GM19455 (cell line): ENCODE measurements around the gene EIF4A3.
A peak's percentile ranks its signal among the peaks of the same experiment; 100 is the strongest.

ENCODE experiments used
- ATAC-seq: cut with Tn5 transposase; IDR thresholded peaks from one replicate; pipeline ENCODE4 v1.9.1; 2021; ENCODE audit not compliant: unreplicated experiment

The EIF4A3 gene

GRCh38 chr17:80147035-80147822 is at the start of gene EIF4A3:
EIF4A3 (minus strand) TSS chr17:80147128; CDS start chr17:80146961, 167 bp downstream.
- ATAC-seq, result peak; percentile 80

DNA sequence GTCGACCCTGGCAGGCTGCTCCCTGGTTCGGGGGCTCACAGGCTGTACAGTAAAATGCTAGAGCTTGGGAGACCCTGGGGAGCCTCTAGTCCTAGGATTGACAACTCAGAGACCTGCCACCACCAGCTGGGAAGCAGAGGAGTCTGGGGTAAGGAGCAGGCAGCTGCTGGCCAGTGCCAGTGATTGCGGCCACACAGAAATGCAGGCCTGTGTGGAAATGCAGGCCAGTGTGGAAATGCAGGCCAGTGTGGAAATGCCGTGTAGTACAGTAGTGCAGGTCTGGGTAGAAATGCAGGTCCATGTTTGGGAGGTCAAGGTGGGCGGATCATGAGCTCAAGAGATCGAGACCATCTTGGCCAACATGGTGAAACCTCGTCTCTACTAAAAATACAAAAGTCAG is 49.7 kb upstream of the EIF4A3 start:
- ATAC-seq, result no peak

DNA sequence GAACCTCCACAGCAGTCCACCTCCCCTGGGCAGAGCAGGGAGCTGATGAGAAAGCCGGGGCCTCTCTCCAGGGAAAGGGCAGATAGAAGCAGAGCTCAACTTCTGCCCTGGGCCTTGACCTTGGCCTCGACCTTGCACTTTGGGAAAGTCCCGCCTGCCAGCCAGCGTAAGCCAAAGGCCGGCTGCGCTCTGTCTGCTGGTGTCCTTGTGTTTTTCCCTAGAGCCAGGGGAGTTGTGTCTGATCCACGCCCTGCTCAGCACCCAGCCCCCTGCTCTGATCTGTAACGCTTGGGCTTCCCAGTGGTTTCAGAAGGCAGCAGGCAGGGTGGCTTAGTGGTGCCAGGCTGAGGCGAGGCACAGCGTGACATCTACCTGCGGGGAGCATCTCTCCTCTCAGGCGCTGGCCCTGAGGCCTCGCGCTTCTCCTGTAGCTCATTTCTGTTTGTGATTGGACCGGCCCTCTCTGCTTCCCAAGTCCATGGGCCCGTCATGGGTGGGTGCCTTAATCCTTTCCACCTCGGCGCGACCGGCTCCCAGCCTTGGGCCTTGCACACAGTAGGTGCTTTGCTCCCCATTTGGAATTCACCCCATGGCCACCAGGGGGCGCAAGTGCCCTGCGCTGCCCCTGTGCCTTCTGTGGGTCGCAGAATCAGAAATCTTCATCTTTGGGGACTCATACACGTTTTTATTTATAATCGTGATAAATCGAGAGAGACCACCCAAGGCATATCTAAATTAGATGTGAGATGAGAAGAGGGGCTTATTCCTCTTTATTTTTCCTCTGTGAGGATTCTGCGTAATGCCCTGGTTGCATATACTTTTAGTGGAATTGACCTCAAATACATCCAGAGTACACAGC is 49.0 kb upstream of the EIF4A3 start:
- ATAC-seq, result no peak

GRCh38 chr17:80195141-80195540 is 48.2 kb upstream of the EIF4A3 start:
- ATAC-seq, result no peak

- no peak for ATAC-seq
Measured at GRCh38 chr17:80191865-80192661, 45.1 kb upstream of the EIF4A3 start.

- no peak for ATAC-seq
Measured at GRCh38 chr17:80191192-80191591, 44.3 kb upstream of the EIF4A3 start.

DNA sequence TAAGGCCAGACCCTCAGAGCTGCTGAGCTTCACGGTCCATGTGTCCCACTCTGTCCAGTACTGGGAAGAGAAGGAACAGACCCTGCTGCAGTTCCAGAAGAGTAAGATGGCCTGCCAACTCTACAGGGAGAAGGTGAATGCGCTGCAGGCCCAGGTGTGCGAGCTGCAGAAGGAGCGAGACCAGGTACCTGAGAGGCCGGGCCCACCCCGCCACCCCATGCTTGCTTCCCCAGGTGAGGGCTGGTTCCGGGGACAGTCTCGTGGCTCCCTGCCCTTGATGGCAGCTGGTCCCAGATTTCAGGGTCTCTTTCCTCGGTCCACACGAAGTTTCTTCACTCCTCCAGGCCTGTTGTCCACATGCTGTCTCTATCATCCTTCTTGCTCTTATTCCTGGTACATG is 43.8 kb upstream of the EIF4A3 start:
- no peak for ATAC-seq

GRCh38 chr17:80189611-80190010 is 42.7 kb upstream of the EIF4A3 start:
- no peak for ATAC-seq

- no peak for ATAC-seq
Measured at GRCh38 chr17:80187515-80187941, 40.6 kb upstream of the EIF4A3 start.

DNA sequence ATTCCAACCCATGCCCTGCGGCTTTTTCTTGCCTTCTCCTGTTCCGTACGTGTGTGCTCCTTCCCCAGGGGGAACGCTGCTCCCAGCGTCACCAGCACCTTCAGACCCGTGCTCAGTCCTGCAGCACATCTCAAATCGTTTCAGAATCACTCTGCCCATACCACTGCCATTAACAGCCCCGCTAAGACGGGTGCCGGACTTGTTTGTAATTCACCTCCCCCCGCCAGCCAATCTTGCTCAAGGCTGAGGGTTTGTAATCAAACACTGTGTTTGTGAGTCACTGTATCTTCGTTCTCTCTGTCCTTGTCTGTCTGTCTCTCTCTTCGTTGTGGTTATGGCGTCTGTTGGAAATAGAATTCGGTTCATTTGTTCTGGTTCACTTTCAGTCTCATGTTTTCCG is 40.2 kb upstream of the EIF4A3 start:
- no peak for ATAC-seq

GRCh38 chr17:80185968-80186367 is 39.0 kb upstream of the EIF4A3 start:
- ATAC-seq, result no peak

GRCh38 chr17:80184423-80184714 is 37.4 kb upstream of the EIF4A3 start:
- ATAC-seq, result no peak

- ATAC-seq, result no peak
Measured at GRCh38 chr17:80183581-80184422, 36.9 kb upstream of the EIF4A3 start.

DNA sequence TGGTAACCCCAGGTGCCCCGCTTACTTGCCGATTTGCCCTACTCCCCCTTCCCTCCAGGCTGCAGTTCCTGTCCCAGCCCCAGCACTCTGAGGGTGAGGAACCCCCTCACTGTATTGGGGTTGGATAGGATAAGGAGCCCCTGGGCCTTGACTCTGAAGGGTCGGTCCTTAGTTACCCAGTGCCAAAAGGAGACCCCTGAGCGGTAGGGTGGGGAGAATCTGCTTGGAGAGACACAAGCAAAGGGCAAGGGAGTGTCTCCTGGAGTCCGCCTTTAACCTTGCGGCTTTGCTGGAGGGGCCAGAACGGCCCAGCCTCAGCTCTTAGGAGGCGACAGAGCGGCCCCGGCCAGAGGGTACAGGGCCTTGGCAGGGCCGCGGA is 35.9 kb upstream of the EIF4A3 start:
- no peak for ATAC-seq

DNA sequence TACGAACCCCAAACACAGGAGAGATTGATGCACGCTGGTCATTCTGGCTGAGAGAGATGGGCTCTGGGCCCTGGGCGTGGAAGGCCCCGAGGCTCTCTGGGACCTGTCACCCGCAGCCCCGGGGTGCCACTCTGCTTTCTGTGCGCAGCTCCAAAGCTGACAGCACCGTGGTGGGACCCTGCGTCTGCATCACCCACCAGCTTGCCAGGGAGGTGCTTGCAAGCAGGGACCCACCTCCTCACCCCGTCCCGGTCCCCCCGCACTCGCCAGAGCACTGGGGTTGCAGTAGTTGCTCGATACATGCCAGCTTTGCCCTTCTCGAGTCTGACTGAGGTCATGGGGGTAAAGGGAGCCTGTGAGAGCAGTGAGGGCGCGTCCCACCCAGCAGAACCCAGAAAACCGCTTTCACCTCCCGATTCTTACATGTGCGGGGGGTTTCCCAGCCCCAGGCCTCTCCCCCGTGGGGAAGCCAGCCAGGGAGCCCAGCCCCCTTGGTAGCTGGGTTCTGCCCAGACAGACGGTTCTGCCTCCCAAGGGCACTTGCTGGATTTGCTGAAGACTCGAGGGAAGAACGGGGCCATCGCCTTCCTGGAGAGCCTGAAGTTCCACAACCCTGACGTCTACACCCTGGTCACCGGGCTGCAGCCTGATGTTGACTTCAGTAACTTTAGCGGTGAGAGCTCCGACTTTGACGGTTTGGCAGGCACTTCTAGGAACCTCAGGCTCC is 35.4 kb upstream of the EIF4A3 start:
- no peak for ATAC-seq

DNA sequence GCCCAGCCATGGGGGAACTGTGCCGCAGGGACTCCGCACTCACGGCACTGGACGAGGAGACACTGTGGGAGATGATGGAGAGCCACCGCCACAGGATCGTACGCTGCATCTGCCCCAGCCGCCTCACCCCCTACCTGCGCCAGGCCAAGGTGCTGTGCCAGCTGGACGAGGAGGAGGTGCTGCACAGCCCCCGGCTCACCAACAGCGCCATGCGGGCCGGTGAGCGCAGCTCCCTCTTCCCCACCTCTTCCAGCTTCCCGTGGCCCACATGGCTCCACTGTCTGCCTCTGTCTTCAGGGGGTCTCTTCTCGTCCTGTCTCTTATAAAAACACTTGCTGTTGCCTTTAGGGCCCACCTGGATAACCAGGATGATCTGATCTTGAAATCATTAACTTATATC is 34.5 kb upstream of the EIF4A3 start:
- ATAC-seq, result no peak

GRCh38 chr17:80180192-80180591 is 33.3 kb upstream of the EIF4A3 start:
- ATAC-seq, result no peak

DNA sequence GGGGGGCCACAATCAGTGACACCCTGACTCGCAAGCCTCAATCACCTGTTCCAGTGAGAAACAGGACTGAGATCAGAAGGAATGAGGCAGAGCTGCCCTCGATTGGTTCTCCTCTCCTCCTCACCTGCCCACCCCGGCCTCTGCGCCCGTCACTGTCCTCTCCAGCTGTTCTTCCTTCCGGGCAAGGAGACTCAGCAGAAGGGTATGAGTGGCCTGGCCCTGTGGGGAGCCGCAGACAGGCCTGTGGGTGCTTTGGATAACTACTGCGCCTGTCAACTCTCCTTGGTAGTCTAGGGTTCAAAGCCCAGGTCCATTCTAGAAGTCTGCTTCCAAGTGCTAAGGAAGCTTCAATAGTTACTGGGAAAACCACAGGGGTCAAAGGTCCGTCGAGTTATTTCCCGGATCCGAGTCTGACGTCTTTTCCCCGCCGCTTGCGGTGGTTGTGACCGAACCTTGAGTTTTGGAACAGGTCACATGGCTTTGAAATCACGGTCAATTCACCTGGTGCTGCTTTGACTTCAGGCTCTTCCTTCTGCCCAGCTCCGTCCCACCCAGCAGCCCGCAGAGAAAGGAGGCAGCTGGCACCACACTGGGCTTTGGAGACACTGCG is 31.2 kb upstream of the EIF4A3 start:
- no peak for ATAC-seq

DNA sequence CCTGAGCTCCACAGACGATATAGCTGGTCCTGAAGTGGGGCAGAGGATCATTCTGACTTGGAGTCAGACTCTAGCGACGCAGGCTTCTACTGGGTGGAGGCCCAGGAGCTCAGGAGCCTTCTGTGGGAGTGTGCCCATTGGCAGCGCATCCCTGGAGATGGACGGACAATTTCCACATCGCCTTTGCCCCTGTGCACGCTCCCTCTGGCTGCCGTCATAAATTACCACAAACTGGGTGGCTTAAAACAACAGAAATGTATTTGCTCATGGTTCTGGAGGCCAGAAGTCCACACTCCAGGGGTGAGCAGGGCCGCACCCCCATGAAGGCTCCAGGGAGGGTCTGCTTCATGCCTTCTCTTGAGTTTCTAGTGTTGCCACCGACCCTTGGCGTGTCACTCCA is 29.8 kb upstream of the EIF4A3 start:
- no peak for ATAC-seq

GRCh38 chr17:80173916-80174315 is 27.0 kb upstream of the EIF4A3 start:
- ATAC-seq, result no peak
